ENCODE data around the gene GPR31.

GPR31 gene

DNA sequence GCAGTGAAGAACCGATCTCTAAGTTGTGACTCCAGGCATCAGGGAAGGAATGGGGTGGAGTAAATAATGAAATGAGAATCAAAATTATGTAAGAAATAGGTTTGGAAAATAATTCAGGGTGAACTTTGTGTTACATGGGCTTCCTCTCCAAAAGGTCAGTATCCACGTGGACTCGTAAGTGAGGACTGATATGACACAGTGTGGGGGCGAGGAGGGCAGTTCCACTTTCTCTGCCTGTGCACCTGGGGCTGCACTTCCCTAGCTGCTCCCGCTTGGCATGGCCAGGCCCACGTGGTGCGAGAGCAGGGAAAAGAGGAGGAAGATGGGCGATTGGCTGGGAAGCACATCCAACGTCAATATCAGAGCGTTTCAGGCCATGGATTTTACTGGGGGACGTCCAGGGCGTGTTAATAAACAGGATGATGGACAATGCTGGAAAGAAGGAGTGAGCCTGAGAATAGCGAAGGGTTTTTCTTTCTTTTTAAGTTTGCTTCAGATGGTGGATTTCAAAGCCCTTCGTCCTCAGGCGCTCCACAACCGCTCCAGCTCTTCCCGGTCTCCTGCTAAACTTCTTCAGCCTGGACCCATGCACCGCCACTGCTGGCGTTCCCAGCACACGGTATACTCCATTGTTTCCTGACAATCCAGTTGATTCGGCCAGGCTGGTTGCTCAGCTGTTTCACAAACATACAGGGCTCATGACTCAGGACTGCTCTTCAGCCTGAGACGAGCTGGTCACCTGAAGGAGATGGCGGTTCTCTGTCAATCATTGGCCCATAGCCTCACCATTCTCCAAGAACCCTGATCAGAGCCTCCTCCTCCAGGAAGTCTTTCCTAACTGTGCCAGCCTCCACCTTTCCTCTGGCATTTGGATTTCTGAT lies 23.1 kb downstream of the GPR31 start:
- H3K27ac ChIP-seq (ENCODE audit: low read depth, low read length) = no peak overlapping the region
- no peak overlapping the region for H2AFZ ChIP-seq (ENCODE audit: low read depth, low read length, severe bottlenecking)
- no peak overlapping the region for H3K4me3 ChIP-seq (ENCODE audit: insufficient read depth, low read length, poor library complexity, severe bottlenecking)
- no peak overlapping the region for H3K4me2 ChIP-seq (ENCODE audit: low read depth, low read length, poor library complexity, severe bottlenecking)
- H4K20me1 ChIP-seq (ENCODE audit: low read depth, low read length) = no peaks in the 10 kb centered on the region
- H3K79me2 ChIP-seq (ENCODE audit: insufficient read depth, low read length) = no peaks in the 10 kb centered on the region
- no peaks in the 10 kb centered on the region for H3F3A ChIP-seq (ENCODE audit: insufficient read depth)
- H3K9ac ChIP-seq (ENCODE audit: low read length) = no peak overlapping the region
- H3K36me3 ChIP-seq (ENCODE audit: low read length) = no peaks in the 10 kb centered on the region
- no peaks in the 10 kb centered on the region for H3K9me3 ChIP-seq (ENCODE audit: insufficient read depth, low read length)
- H3K27me3 ChIP-seq (ENCODE audit: low read length) = no peaks in the 10 kb centered on the region
- TF ChIP-seq, protein P1, sequence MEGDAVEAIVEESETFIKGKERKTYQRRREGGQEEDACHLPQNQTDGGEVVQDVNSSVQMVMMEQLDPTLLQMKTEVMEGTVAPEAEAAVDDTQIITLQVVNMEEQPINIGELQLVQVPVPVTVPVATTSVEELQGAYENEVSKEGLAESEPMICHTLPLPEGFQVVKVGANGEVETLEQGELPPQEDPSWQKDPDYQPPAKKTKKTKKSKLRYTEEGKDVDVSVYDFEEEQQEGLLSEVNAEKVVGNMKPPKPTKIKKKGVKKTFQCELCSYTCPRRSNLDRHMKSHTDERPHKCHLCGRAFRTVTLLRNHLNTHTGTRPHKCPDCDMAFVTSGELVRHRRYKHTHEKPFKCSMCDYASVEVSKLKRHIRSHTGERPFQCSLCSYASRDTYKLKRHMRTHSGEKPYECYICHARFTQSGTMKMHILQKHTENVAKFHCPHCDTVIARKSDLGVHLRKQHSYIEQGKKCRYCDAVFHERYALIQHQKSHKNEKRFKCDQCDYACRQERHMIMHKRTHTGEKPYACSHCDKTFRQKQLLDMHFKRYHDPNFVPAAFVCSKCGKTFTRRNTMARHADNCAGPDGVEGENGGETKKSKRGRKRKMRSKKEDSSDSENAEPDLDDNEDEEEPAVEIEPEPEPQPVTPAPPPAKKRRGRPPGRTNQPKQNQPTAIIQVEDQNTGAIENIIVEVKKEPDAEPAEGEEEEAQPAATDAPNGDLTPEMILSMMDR (IDR thresholded peaks at IDR 0.05; ENCODE audit: insufficient read depth, low read length, poor library complexity, severe bottlenecking) = no peak
- TF ChIP-seq EZH2phosphoT487 (conservative IDR thresholded peaks at IDR 0.05; ENCODE audit: low read length) = no peak
- no peaks in the 10 kb centered on the region for H3K9me2 ChIP-seq (replicated peaks; ENCODE audit: insufficient read depth, low read length)

DNA sequence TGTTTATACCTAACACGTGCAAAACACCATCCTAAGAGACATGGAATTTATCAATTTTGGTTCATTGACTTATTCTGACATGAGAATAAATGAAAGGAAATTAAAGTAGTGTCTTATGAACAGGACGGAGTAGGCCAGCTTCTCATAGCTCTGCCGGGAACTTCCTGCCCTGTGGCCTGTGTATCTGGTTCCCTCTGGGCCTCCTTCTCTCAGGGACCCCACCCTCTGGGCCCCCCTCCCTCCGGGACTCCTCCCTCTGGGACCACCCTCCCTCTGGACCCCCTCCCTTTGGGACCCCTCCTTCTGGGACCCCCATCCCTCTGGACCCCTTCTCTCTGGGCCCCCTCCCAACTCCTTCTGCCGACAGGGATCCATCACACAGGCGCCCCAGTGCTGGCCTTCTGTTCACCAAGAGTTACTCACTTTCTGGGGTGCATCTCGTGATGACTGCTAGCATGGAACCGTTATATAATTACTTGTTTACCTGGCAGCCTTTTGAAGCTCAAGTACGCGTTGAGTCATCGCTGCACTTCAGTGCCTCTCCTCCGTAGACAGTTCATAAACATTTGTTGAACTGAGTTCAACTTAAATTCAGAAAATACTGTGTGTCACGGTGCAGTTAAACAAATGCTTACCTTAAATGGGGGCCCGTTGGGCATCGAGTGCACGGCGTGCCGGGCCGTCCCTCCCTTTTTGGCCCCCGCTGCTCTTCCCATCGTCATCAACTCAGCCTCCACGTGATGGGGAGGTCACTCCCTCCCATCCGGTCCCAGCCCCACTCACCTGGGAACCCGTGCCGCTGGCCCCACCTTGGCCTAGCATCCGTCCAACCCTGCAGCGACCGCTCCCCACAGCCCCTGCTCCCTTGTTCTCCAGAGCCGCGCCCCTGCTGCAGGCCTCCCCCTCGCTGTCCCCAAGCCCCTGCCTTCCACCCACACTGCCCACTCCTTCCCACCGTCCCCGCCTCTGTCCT lies 26.8 kb downstream of the GPR31 start:
- H3F3A ChIP-seq (ENCODE audit: insufficient read depth) = no peaks in the 10 kb centered on the region
- no peaks in the 10 kb centered on the region for H3K27me3 ChIP-seq (ENCODE audit: low read length)
- no peak overlapping the region for H3K4me3 ChIP-seq (ENCODE audit: insufficient read depth, low read length, poor library complexity, severe bottlenecking)
- H3K79me2 ChIP-seq (ENCODE audit: insufficient read depth, low read length) = no peaks in the 10 kb centered on the region
- H4K20me1 ChIP-seq (ENCODE audit: low read depth, low read length) = no peaks in the 10 kb centered on the region
- H3K9me3 ChIP-seq (ENCODE audit: insufficient read depth, low read length) = no peaks in the 10 kb centered on the region
- H3K9me2 ChIP-seq (replicated peaks; ENCODE audit: insufficient read depth, low read length) = no peaks in the 10 kb centered on the region
- H3K27ac ChIP-seq (ENCODE audit: low read depth, low read length) = no peak overlapping the region
- TF ChIP-seq, protein P1 (IDR thresholded peaks at IDR 0.05; ENCODE audit: insufficient read depth, low read length, poor library complexity, severe bottlenecking) = no peak
- TF ChIP-seq EZH2phosphoT487 (conservative IDR thresholded peaks at IDR 0.05; ENCODE audit: low read length) = no peak
- no peak overlapping the region for H2AFZ ChIP-seq (ENCODE audit: low read depth, low read length, severe bottlenecking)
- no peak overlapping the region for H3K4me2 ChIP-seq (ENCODE audit: low read depth, low read length, poor library complexity, severe bottlenecking)
- H3K9ac ChIP-seq (ENCODE audit: low read length) = no peak overlapping the region
- H3K36me3 ChIP-seq (ENCODE audit: low read length) = no peaks in the 10 kb centered on the region

DNA sequence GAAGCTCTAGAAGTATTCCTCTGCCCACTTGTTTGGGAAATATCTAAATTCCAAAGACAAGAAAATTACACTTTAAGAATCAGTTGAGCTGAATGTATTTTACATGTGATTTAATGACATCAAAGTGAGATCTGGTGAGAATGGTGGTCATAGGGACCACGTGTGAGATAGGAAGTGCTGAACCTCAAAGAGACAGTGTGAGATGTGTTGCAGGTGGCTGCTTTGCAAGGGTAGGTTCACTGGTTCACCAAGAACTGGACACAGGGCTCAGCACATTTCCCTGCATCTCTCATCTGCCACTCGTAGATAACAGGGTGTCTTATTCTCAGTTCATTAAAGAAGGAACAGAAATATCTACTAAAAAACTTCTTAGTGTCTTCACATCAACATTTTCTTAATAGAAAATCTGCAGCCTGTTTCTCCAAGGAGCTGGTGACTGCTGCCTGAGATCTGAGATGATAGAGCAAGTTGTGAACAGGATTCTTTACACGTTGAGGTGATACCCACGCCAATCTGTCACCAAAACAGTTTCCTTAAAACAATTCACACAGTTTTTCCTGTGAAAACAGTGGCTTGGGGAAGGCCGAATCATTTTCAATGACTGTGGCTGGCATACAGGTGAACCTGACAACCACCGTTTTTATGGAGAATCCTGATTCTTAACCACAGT lies 27.6 kb downstream of the GPR31 start:
- H3K4me2 ChIP-seq (ENCODE audit: low read depth, low read length, poor library complexity, severe bottlenecking) = no peak overlapping the region
- no peaks in the 10 kb centered on the region for H3K79me2 ChIP-seq (ENCODE audit: insufficient read depth, low read length)
- H3K9me3 ChIP-seq (ENCODE audit: insufficient read depth, low read length) = no peaks in the 10 kb centered on the region
- no peak overlapping the region for H3K9ac ChIP-seq (ENCODE audit: low read length)
- no peak overlapping the region for H2AFZ ChIP-seq (ENCODE audit: low read depth, low read length, severe bottlenecking)
- no peaks in the 10 kb centered on the region for H4K20me1 ChIP-seq (ENCODE audit: low read depth, low read length)
- no peaks in the 10 kb centered on the region for H3K9me2 ChIP-seq (replicated peaks; ENCODE audit: insufficient read depth, low read length)
- no peaks in the 10 kb centered on the region for H3F3A ChIP-seq (ENCODE audit: insufficient read depth)
- no peaks in the 10 kb centered on the region for H3K36me3 ChIP-seq (ENCODE audit: low read length)
- no peaks in the 10 kb centered on the region for H3K27me3 ChIP-seq (ENCODE audit: low read length)
- TF ChIP-seq EZH2phosphoT487 (conservative IDR thresholded peaks at IDR 0.05; ENCODE audit: low read length) = no peak
- TF ChIP-seq, protein P1 (IDR thresholded peaks at IDR 0.05; ENCODE audit: insufficient read depth, low read length, poor library complexity, severe bottlenecking) = no peak
- H3K4me3 ChIP-seq (ENCODE audit: insufficient read depth, low read length, poor library complexity, severe bottlenecking) = no peak overlapping the region
- no peak overlapping the region for H3K27ac ChIP-seq (ENCODE audit: low read depth, low read length)

All from SU-DHL-6 (cell line).